H1 (cell line): ENCODE measurements around the gene RAB35. TPM values are rescaled to one million over a fixed set of nuclear protein-coding genes. Genes with fewer than 3 reads are reported as not detected.

Experiments
- BACH1 ChIP-seq: IDR thresholded peaks from 2 replicates; pipeline ENCODE4 v1.6.1; 2012; ENCODE audit warnings: low read length, improper control_type of control experiment
- TAF1 ChIP-seq: IDR thresholded peaks from 2 replicates; pipeline ENCODE4 v1.6.1; 2011; ENCODE audit warnings: mild to moderate bottlenecking, low read depth, low read length
- polyA plus RNA-seq, 7 experiments: library from polyadenylated mRNA; depleted of rRNA in 3 of 7; stranded (reverse) in 5 of 7; unstranded in 2 of 7; fragments of >200 nt in 5 of 7; fragments of 200-250 nt in 2 of 7; gene quantifications; 1 replicate in 5 of 7; 2 replicates in 1 of 7; 4 replicates in 1 of 7; pipeline versions ENCODE4 v1.2.1 to v1.2.3, GENCODE V29; 2011 to 2013; ENCODE audit warnings: missing spikeins in 2 of 7, mixed read lengths in 2 of 7
- total RNA-seq: library from RNA; stranded (reverse); fragmentation: NEBNext Ultra II Directional; extraction: Animal tissue kit (Norgen Biotek cat#: 25700); gene quantifications from 2 replicates; pipeline ENCODE4 v1.2.1, GENCODE V29; 2021

Gene RAB35
- total and polyA plus RNA-seq, 2 of the 8 experiments (the other 6 are each of a cell fraction or from before 2014, with no cell fraction given): 33.4 to 39.0 TPM

DNA sequence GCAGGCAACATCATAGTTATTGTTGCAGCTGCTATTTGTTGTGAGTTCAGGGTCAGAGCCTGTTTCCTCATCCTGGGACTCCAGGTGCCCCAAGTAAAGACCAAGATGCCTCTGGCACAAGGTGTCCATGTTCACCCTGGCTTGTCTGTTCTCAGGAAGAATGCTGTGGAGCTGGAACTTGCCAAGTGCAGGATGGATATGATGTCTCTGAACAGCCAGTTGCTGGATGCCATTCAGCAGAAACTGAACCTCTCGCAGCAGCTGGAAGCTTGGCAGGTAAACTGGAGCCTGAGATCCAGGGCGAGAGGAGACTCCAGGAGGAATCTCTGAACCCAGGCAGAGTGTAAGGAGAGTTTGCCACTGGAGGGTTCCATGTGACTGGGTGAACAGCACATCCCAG is 26.8 kb downstream of the RAB35 start (continued):
- TF ChIP-seq BACH1 (no peak), TAF1 (no peak)
